ENCODE results near the gene TCF23.

DNA sequence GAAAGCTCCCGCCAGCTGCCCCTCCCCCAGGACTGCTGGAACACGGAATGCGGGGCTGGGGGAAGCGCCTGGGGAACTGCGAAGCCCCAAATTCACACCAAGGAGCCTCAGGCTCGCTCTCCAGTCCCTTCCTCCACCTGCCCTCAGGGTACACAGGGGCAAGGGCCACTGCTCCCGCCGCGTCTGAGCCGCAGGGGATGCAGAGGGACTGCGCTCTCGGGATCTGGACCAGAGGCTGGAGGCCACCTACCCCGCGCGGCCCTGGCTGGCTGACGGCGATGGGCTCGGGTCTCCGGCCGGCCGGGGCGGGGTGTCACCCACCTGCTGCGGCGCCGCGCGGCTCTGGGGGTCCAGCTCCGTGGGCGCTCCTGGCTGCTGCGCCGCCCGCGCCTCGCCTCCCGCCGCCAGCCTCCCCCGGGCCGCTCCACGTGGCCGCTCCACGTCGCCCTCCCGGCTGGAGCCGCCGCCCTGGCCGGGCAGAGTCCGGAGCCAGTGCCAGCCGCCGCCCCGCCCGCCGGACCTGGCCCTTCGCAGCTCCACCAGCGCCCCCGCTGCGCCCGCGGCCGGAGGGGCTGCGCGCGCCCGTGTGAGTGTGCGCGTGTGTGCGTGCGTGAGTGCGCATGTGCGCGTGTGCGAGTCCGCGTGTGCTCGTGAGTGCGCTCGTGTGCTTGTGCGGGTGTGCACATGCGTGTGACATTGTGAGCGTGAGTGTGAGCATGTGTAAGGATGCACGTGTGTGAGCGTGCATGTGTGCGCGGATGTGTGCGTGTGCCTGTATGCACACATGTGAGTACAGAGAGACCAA lies 30.1 kb upstream of the TCF23 start, which contains the start of gene CGREF1:
- TF ChIP-seq, protein P1, sequence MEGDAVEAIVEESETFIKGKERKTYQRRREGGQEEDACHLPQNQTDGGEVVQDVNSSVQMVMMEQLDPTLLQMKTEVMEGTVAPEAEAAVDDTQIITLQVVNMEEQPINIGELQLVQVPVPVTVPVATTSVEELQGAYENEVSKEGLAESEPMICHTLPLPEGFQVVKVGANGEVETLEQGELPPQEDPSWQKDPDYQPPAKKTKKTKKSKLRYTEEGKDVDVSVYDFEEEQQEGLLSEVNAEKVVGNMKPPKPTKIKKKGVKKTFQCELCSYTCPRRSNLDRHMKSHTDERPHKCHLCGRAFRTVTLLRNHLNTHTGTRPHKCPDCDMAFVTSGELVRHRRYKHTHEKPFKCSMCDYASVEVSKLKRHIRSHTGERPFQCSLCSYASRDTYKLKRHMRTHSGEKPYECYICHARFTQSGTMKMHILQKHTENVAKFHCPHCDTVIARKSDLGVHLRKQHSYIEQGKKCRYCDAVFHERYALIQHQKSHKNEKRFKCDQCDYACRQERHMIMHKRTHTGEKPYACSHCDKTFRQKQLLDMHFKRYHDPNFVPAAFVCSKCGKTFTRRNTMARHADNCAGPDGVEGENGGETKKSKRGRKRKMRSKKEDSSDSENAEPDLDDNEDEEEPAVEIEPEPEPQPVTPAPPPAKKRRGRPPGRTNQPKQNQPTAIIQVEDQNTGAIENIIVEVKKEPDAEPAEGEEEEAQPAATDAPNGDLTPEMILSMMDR (conservative IDR thresholded peaks at IDR 0.05; ENCODE audit: low read length), result no peak
- no peak for TF ChIP-seq EZH2phosphoT487 (IDR thresholded peaks at IDR 0.05; ENCODE audit: borderline replicate concordance)

Data from Loucy (cell line).